Caki2 (cell line): ENCODE results near the gene EMILIN2. TPM values are rescaled to one million over a fixed set of nuclear protein-coding genes. Genes with fewer than 3 reads are reported as not detected.

Experiments used
- DNase-seq: peaks from one replicate; pipeline ENCODE4 v3.0.0-alpha.2; 2015; ENCODE audit warnings: low read depth
- in situ Hi-C: cut with HindIII; loops from 2 replicates; pipeline ENCODE4 v1.10.0; 2016; ENCODE audit warnings: low sequenced_read_pairs, low pct_unique_long_range_greater_than_20kb, mixed read lengths
- total RNA-seq: library from RNA; depleted of rRNA; stranded (reverse); fragments of >200 nt; shearing (Covaris generic); gene quantifications from 2 replicates; pipeline ENCODE4 v1.2.3, GENCODE V29; 2014; ENCODE audit warnings: low replicate concordance

Gene EMILIN2
- total RNA-seq, 1 experiment from 2014 or later: 5.8 TPM

DNA sequence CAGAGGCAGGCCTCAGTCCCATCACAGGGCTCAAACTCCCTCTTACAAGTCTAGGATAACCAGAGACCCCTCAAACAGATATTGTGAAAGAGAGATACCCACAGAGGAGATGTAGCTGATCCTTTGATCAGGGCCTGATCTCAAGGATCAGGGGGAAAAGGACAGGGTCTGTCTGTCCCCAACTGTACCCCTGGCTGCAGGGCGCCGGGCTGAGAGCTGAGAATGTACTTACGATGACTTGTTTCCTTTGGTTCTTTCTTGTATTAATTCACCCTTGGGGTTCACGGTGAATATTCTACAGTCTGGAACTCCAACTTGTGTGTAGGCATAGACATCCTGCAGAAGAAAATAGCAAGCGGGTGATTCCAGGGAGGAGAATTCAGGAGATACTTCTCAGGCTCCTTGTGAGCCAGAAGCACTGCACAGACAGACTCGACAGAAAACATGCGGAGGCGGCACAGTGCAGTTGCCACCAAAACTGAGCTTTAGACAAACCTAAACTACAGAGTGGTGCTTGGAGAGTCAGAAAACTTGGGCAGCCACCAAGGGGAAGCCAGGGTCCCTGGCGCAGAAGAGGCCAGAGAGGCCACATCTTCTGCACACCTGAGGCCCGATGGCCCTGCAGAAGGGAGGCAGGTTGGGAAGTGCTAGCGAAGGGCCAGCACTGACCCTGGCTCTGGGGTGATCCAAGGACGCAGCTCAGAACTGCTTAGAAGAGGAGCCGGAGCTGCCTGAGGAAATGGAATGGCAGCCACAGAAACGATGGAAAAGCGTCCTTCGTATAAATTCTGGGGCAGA lies 73.9 kb downstream of the EMILIN2 start:
- DNase-seq: no peak
- in situ Hi-C loops: no loop called here

DNA sequence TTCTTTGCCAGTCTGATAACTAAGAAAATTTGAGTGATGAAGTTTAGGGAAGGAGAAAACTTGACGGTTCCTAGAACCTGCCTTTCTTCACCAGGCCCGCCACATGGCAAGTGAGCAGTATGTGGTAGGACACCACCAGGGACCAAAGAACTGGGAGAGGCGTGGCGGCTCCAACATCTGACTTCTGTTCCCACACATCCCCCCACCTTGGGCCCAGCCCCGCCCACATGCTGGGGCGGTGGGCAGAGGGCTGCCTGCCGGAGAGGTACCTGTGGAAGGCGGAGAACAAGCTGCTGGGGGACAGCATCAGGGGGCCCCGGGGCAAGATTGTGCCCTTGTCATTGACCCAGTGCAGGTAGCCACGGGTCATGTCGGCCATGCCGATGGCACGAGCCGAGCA lies 75.0 kb downstream of the EMILIN2 start:
- in situ Hi-C loops: no loop called here

DNA sequence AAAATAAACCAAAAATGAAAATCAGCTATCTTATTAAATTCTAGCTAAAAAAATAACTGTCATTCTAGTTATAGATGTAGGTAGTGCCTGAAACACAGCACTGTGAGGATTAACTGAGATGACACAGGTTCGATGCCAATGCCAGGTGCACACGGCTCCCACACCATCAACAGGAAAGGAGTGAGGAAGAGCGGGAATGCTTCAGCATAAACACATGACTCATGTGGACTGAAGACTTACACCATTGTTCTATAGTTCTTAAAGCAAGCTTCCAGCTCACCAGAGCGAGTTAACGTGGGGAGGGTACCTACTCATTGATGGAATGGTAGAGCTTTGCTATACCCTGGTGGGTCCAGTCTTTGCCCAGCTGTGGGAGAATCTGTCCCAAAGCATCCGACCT lies 76.7 kb downstream of the EMILIN2 start:
- in situ Hi-C loops: no loop called here
- DNase-seq: no peak

More for the DNA sequence above, 75.0 kb downstream of the EMILIN2 start:
- no peak for DNase-seq

DNA sequence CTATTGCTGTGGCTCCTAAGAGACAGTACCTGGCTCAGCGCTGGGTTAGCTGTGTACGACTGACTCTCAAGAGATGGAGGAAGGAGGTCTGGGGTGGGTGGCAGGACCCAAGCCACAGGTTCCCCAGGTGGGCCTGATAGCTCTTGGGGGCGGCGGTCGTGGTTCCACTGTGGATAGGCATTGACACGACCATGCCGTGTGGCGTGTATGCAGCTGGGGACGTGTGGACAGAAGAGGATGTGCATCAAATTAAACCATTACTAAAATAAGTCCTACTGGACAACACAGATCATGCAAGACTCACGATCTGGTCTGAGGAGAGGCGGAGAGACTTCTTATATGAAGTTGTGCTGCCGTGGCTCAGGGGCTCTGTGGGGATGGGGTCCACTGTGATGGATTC lies 78.1 kb downstream of the EMILIN2 start:
- no peak for DNase-seq
- in situ Hi-C loops: no loop called here

DNA sequence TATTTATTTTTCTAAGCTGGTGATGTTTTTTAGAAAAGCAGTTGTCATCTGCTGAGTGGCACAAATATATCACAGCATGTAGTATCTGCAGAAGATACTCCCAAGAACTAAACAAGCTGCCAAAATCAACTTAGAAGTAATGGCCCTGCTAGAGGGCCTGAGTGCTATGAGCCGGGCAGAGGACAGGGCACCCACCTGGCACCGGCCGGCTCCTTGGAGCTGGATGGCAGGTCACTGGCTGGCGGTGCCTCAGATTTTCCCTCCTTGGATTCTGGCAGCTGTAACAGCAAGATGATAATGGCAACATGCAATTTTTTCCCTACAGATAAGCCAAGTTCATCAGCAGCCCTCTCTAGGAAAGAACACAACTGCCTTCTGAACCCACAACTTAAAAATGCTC lies 79.7 kb downstream of the EMILIN2 start:
- in situ Hi-C loops: no loop called here
- DNase-seq: no peak

DNA sequence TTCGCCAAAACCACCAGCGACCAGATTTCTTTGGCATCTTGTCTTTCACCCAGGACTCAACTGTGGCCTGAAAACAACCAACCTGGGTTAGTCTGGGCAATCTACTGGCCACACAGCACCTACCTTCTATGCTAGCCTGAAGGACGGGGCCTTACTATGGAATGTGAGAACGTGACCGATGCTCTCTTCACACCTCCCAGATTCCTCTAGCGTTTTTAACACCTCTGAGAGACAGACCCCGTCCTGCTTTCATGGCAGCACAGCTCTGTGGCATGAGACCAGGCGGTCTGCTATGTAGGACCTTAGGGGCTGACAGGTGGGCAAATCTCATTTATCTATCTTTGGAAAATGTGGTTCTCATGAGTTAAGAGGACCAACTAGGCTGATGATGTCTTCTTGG lies 80.9 kb downstream of the EMILIN2 start:
- DNase-seq: no peak
- in situ Hi-C loops: no loop called here

DNA sequence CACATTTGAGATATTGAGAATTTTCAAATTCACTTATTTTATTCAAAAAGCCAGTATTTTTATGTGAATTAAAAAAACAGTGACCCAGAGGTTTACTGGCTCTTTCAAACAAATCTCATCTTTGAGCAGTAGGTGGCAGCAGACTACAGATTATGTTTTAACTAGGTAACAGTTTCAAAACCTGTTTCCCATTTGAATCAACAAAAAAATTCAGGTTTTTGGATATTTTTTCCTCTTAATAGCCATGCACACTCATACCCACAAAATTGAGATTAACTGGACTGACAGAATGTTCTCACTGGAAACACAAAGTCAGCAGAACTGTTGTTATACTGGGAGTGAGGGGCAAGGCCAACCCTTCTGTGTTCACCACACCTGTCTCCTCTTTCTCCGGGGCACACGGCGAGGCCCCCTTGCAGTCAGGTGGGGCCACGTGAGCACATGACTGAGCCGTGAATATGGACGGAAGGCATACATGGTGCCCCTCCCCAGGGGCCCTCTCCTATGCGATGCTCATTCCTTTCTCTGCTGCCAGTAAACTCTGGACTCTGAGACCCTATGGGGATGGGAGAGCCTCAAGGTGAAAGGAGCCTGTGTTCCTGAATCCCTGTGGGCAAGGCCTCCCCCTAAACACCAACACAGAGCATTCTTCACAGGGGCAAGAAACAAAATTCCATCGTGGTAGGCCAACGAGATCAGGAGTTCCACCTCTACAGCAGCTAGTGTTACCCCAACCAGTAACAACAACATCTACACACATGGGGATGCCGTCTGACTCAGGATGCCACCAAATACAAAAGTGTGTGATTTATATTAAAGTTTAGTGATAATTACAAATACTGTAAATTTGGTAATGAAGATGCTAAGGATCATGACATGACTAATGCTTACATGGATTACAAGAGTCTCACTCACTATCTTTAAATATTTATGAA lies 85.7 kb downstream of the EMILIN2 start:
- DNase-seq: peak; percentile 41
- in situ Hi-C loops: no loop called here

DNA sequence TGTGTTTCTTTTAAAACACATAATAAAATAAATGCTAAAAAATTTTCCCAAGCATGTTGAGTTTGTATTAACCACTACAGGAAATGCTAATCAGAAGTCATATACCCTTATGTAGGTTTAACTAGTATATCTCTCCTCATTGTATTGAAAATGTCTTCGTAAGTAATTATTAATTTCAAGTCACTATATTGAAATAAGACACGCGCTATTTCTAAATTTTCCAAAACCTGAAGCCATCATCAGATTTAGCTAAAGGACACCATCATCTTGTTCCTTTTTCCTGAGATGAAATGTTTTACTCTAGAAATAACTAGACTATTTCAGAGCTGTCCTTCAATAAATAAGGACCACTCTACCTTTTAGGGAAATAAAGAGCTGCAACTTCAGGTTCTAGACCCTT lies 87.2 kb downstream of the EMILIN2 start:
- DNase-seq: no peak
- in situ Hi-C loops: no loop called here

DNA sequence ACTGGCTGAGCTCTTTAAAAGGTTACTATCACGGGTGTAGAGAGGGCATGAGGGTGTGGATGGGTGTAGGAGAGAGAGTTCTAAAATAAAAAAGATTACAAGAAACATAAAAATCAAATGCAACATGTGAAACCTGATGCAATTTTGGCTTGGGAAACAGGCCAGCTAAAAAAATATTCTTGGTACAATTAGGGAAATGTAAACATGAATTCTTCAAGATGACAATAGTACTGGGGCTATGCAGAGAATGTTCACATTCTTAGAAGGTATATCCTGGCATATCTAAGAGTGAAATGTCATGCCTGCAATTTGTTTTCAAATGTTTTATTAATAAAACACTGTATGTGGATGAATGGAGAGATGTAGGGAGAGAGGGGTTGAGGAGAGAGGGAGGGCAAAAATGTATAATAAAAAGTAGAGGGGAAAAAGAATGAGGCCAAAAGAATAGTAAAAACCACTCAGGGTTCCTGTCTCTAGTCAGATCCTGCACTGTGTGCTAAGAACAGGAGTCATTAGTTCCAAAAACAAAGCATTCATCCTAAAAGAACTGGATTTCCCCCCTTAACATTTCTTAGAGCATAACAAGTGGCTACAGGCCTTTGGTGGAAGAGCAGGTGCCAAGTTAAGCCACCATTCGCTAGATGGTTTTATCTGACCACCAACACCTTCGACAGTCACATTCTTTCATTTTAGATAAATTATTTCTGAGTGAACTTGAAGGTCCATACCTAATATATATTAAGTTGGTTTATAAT lies 88.8 kb downstream of the EMILIN2 start:
- in situ Hi-C loops: no loop called here
- no peak for DNase-seq

DNA sequence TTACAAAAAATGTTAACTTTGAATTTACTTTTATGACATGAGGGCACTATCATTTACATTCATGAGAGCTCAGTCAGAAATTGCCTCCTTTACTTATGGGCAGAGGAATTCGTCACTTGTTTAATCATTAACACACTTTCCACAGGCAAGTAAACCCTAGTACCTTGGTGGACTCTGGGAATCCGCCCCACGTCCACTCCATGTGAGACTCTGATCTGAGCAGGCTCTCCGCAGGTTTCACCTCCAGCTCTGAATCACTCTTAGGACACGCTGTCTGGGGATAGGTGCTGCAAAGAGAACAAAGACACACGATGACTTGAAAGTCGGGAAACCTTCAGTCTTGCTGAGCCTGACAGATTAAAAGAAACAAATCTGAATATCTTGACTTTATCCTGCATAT lies 92.5 kb downstream of the EMILIN2 start:
- peak; percentile 81 for DNase-seq
- in situ Hi-C loops: no loop called here

DNA sequence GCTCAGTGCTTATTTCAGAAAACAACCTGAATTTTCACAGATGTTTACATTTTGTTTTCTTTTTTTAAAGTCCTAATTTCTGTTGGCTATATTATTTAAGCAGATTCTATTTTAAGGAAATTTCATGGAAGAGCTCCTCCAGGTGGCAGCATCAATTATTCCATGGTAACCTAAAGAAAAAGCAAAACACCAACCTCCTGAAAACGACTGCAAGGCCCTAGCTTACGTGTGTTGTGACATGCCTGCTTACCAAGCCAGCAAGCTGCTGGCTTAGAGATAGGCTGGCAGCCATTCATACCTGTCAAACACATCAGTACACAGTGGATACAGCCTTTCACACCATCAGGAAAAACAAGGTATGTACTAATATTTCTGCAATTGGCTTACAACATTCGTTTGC lies 101.2 kb downstream of the EMILIN2 start:
- in situ Hi-C loops: no loop called here
- DNase-seq: peak; percentile 42

DNA sequence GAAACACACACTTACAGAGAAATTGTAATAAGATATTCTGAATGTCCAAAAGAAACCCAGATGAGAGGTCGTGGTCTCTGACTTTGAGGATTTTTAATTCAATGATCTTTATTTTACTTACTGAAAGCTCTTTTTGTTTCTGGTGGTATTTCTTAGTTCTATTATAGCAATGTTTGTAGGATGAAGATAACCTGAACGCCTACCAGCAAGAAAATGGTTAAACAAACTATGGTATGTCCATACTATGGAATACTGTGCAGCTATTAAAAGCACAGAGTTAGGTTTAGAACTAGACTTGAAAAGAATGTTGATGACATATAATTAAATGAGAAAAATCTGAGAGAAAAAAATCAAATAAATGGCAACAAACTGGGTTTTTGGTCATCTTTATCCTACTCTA lies 105.8 kb downstream of the EMILIN2 start:
- no peak for DNase-seq
- in situ Hi-C loops: no loop called here

DNA sequence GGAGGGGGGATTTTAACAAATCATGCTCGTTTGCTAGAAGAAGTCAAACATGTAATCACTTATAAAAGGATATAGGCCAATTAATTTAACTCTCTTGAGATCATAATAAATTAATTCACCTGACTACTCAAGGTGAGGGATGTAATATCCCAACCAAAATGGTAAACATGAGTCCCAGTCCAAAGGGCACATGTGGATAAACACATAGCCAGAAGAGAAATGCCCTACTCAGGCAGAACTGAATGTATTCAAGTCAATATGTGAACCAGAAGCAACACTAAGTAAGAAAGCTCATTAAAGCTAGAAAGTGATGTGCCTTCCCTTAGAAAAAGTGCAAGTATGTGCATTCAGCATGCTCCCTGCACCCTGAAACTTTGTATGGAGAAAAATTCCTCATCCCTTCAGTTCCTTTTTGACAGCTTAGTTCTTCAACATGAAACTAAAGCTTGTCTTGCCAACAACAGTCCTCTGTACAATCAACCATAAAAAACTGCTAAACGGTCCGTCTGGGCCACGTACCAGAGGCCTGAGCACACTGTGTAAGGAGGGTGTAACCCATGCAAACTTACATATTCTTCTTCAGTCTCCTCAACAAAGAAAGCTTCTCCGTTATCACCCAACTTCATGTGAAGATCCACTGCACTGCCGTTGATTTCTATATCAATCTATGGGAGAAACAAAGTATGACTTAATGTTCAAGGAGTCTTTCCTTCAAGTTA lies 107.3 kb downstream of the EMILIN2 start:
- in situ Hi-C loops: no loop called here
- DNase-seq: no peak

DNA sequence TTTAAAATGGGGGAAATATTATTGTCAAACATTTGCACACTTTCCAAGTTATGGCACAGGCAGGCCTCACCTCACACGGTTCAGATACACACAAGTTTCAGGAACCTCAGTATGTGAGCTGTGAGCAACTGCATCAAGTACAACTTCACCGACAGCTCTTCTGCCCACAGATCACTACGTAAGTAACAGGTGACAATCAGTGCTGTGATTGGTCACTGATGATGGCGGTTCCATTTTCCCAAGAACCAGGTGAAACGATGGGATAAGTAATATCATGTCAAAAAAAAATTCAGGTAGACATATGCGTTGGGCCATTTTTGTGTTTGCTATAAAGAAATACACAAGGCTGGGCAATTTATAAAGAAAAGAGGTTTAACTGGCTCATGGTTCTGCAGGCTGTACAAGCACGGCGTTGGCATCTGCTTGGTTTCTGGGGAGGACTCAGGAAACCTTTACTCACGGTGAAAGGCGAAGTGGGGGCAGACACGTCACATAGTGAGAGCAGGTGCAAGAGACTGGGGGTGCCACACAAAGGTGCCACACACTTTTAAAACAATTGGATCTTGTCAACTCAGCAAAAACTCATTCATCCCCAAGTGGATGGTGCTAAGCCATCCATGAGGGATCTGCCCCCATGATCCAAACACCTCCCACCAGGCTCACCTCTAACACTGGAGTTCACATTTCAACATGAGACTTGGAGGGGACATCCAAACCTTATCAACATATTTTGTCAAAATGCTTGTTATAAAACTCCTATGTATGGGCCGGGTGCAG lies 108.3 kb downstream of the EMILIN2 start:
- no peak for DNase-seq
- in situ Hi-C loops: no loop called here

DNA sequence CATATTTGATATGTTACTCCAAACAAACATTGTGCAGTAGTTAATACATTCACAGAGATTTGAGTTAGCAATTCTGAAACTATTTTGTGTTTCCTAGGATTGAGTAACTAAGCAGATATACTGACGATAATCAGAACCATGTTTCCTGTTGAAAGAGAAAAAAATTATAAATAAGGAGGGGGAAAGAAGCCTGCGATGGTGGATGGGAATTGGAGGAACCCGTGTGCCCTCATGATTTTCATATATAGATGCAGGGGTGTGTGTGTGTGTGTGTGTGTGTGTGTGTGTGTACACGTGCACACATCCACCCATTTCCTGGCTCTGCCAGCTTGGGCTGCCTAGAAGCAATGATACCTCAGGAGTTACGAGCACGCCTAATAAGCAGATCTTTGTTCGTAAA lies 109.2 kb downstream of the EMILIN2 start:
- DNase-seq: no peak
- in situ Hi-C loops: no loop called here

DNA sequence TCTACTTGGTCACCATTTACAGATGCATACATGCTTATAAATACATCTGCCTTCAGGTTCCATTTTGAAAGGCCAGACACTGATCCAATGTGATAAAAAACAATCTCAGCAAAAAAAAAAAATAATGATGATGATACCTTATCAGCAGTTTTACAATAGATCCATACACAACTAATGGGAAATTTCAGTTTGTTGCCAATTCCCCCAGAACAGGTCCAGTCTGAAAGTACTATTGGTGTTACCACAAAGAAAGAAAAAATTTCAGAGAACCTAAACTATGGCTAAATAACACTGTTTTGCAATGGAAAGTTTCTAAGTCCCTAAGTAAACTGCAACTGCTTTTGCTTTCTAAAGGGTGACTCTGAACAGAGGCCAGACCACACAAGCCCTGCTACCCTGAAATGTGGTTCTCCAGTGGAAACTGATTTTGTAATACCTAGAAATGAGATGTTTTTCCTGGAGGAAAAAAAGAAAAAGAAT lies 112.1 kb downstream of the EMILIN2 start:
- no peak for DNase-seq
- in situ Hi-C loops: no loop called here

DNA sequence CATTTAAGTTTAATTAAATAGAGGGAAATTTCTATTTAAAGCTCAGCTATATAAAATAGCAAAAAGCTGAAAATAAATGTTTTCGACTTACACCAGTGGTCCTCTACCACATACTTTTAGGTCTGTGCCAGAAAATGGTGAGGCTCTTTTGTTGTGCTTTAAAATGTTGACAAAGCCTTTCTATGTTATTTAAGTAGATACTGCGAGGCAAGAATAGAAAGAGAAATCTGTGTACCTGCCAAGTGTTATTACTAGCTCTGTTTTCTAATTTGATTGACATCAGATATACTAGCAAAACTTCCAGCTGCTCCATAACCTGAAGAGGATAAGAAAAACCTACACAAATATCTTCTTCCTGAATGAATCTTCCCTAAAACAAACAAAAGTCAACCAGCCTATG lies 112.5 kb downstream of the EMILIN2 start:
- in situ Hi-C loops: no loop called here
- DNase-seq: no peak
